Measurements from ENCODE around the gene AOPEP. TPM values are rescaled to one million over a fixed set of nuclear protein-coding genes. Genes with fewer than 3 reads are reported as not detected.

AOPEP gene
- total RNA-seq, 1 experiment from 2014 or later: 14.4 TPM

- Mint-ChIP-seq H3K36me3 (no peaks in the 10 kb centered on the region; the same call in 1 of the 2 replicates), H3K27me3 (ENCODE audit: low read depth) (no peaks in the 10 kb centered on the region), H3K4me3 (no peak overlapping the region), H3K9me3 (no peaks in the 10 kb centered on the region), H3K27ac (no peak overlapping the region), H3K4me1 (peaks cover 6% of the 10 kb centered on the region; the same call in 1 of the 2 replicates)
- ATAC-seq: no peak
- no peak for DNase-seq (ENCODE audit: low spot score)
- TF ChIP-seq ZBTB43 (CRISPR knock-in tag; IDR thresholded peaks at IDR 0.05) (no peak), ZNF416 (CRISPR knock-in tag; IDR thresholded peaks at IDR 0.05) (no peak), SMAD4 (CRISPR knock-in tag; IDR thresholded peaks at IDR 0.05) (no peak), HMGXB4 (CRISPR knock-in tag; IDR thresholded peaks at IDR 0.05) (no peak), ZNF396 (CRISPR knock-in tag; IDR thresholded peaks at IDR 0.05; ENCODE audit: borderline replicate concordance) (no peak), ZNF219 (CRISPR knock-in tag; IDR thresholded peaks at IDR 0.05; ENCODE audit: borderline replicate concordance) (no peak), PRDM15 (CRISPR knock-in tag; IDR thresholded peaks at IDR 0.05) (no peak), IRF2 (CRISPR knock-in tag; IDR thresholded peaks at IDR 0.05; ENCODE audit: borderline replicate concordance, low read depth) (no peak), ZNF138 (CRISPR knock-in tag; conservative IDR thresholded peaks at IDR 0.05) (no peak), NR1H2 (CRISPR knock-in tag; IDR thresholded peaks at IDR 0.05) (no peak), JUN (CRISPR knock-in tag; IDR thresholded peaks at IDR 0.05) (no peak)
- ChIA-PET POLR2A (no interaction called here), CTCF (interaction anchor here (0.6 kb wide), 1 partner anchor 421 kb away, joined by 4 read pairs; no protein-coding TSS in a partner anchor)
Observed at GRCh38 chr9:94801681-94802080, 75.2 kb downstream of the AOPEP start.

GRCh38 chr9:94802251-94802650 is 75.8 kb downstream of the AOPEP start:
- H3K4me3 Mint-ChIP-seq: no peak overlapping the region
- no peak for DNase-seq (ENCODE audit: low spot score)
- CTCF ChIA-PET: interaction anchor here (0.6 kb wide), 1 partner anchor 420 kb away, joined by 4 read pairs; no protein-coding TSS in a partner anchor
- TF ChIP-seq E2F5 (CRISPR knock-in tag; IDR thresholded peaks at IDR 0.05) (no peak), PRDM15 (CRISPR knock-in tag; IDR thresholded peaks at IDR 0.05) (no peak), SMAD3 (CRISPR knock-in tag; IDR thresholded peaks at IDR 0.05; ENCODE audit: borderline replicate concordance) (no peak), CTCF (IDR thresholded peaks at IDR 0.05) (no peak), TP53 (CRISPR knock-in tag; IDR thresholded peaks at IDR 0.05) (no peak), ZNF423 (CRISPR knock-in tag; IDR thresholded peaks at IDR 0.05) (no peak), CDX4 (CRISPR knock-in tag; IDR thresholded peaks at IDR 0.05; ENCODE audit: borderline replicate concordance) (no peak), HMGA2 (CRISPR knock-in tag; IDR thresholded peaks at IDR 0.05) (no peak), MXD4 (CRISPR knock-in tag; IDR thresholded peaks at IDR 0.05; ENCODE audit: borderline replicate concordance) (no peak), IRF2 (CRISPR knock-in tag; IDR thresholded peaks at IDR 0.05; ENCODE audit: borderline replicate concordance, low read depth) (no peak), EMX1 (CRISPR knock-in tag; IDR thresholded peaks at IDR 0.05) (no peak), NFATC4 (CRISPR knock-in tag; IDR thresholded peaks at IDR 0.05) (no peak), ETV6 (CRISPR knock-in tag; IDR thresholded peaks at IDR 0.05) (no peak)

More at GRCh38 chr9:94802251-94802650, 75.8 kb downstream of the AOPEP start:
- H3K4me1 Mint-ChIP-seq: peaks cover 6% of the 10 kb centered on the region; the same call in 1 of the 2 replicates
- H3K36me3 Mint-ChIP-seq: no peaks in the 10 kb centered on the region; the same call in 1 of the 2 replicates
- POLR2A ChIA-PET: no interaction called here
- H3K27ac Mint-ChIP-seq: no peak overlapping the region
- ATAC-seq: no peak
- H3K27me3 Mint-ChIP-seq (ENCODE audit: low read depth): no peaks in the 10 kb centered on the region
- H3K9me3 Mint-ChIP-seq: no peaks in the 10 kb centered on the region

Data from WTC11 (cell line).